Raji (cell line): ENCODE measurements around the gene PITX1.

Experiments
- POLR2A ChIP-seq: IDR thresholded peaks from 2 replicates; pipeline ENCODE4 v1.6.1; 2011; ENCODE audit warnings: low read depth, low read length, control low read depth; ENCODE audit not compliant: insufficient read depth

Gene PITX1

GRCh38 chr5:135039271-135040033, 5.4 kb upstream of the PITX1 start:
- TF ChIP-seq POLR2A = no peak

- no peak for TF ChIP-seq POLR2A
Measured at GRCh38 chr5:135038813-135039270, 4.8 kb upstream of the PITX1 start.

GRCh38 chr5:135038205-135038812, 4.3 kb upstream of the PITX1 start:
- no peak for TF ChIP-seq POLR2A

- no peak for TF ChIP-seq POLR2A
Measured at GRCh38 chr5:135037519-135038204, 3.6 kb upstream of the PITX1 start.

- TF ChIP-seq POLR2A = no peak
Measured at GRCh38 chr5:135036405-135036804, 2.4 kb upstream of the PITX1 start.

GRCh38 chr5:135035678-135036030, 1.6 kb upstream of the PITX1 start:
- TF ChIP-seq POLR2A = no peak

DNA sequence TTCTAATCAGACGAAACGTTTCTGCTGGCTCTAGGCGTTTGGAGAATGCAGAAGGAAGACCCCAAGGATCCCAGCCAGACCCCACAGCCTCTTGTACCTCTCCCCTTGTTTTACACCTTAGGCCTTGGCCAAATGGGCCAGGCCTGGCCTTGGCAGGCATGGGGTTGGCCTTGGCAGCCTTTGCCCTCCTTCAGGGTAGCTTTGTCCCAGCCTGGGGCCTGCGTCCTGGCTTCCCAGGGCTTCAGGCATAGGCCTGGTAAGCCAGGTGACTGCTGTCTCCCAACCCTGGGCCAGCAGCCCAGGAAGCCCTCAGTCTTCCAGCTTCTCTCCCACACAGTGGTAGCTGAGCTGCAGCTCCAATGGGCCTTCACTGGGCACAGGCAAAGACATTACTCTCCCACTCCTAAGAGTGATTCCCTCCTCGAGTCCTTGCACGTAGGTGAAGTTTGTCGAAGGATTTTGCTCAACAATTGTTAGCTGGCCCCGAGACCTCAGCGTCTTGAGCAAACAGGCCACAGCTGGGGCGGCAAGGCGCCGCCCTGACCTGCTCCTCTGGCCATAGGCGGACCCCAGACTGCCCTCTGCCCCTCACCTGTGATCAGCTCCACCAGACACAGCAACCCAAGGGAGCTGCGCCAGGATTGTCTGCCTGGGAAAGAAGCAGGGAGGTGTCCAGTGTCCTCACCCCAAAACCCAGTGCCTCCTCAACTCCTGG, 1.1 kb upstream of the PITX1 start:
- no peak for TF ChIP-seq POLR2A

- TF ChIP-seq POLR2A = no peak
Measured at GRCh38 chr5:135034236-135034962, 371 bp upstream of the PITX1 start.

GRCh38 chr5:135032999-135033861, 798 bp downstream of the PITX1 start:
- TF ChIP-seq POLR2A = 0 out of 2 replicates have a peak, but pooled peaks have one; percentile 35

DNA sequence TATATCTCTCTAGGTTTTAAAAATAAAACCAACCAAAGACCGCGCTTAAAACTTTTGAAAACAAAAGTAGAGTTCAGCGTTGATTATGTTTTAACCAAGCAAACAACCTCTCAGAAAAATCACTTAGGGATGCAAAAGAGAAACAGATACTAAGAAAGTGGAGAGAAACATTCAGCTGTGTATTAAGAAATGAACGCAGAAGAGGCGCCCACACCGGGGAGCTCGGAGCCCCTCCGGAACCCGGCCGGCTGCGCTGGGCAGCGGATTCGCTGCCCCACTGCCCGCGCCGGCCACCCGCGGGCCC, 1.4 kb downstream of the PITX1 start:
- TF ChIP-seq POLR2A = no peak

GRCh38 chr5:135031813-135032694, 2.0 kb downstream of the PITX1 start:
- no peak for TF ChIP-seq POLR2A

GRCh38 chr5:135030956-135031812, 2.8 kb downstream of the PITX1 start:
- TF ChIP-seq POLR2A = no peak

DNA sequence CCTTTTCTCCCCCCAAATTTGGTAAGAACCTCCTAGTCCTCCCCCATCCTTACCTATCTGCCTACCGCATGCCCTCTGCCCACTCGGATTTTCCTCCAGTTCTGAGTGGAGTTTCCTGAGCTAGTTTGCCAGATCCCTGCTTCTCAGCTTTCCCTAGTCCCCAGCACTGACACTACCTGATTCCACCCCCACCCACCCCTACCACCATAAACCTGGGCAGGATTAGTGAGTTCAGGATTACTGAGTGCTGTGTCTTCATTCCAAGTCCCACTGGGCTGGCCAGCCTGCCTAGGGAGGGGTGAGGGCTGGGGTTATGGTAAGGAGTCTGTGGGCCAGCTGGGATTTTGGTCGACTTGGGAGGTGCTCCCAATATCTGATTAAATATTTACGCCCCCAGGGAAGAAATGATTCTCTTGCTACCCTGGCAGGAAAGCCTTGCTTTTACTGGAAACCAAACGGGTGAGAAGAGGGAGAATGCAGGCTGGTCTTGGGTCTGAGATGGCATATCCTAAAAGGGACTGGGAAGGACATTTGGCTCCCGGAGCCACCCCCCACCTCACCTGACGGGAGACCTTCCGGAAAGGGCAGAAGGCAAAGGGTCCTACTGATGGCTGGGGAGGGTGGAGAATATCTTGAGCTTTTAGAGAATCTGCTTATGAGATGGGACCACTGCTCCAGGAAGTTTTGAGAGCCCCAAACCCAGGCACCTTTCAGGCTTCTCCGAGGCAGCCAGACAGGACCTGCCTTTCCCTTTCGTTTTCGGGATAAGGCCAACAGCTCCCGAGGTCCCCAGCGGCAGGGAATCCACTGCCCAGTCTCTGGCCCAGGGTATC, 3.7 kb downstream of the PITX1 start:
- no peak for TF ChIP-seq POLR2A
